ENCODE measurements around the gene SH3PXD2A. TPM values are rescaled to one million over a fixed set of nuclear protein-coding genes. Genes with fewer than 3 reads are reported as not detected.

Gene SH3PXD2A
- total and polyA plus RNA-seq, 9 of the 15 experiments (the other 6 are each of a cell fraction or from before 2014, with no cell fraction given): 0.41 to 9.3 (median 2.5) TPM

DNA sequence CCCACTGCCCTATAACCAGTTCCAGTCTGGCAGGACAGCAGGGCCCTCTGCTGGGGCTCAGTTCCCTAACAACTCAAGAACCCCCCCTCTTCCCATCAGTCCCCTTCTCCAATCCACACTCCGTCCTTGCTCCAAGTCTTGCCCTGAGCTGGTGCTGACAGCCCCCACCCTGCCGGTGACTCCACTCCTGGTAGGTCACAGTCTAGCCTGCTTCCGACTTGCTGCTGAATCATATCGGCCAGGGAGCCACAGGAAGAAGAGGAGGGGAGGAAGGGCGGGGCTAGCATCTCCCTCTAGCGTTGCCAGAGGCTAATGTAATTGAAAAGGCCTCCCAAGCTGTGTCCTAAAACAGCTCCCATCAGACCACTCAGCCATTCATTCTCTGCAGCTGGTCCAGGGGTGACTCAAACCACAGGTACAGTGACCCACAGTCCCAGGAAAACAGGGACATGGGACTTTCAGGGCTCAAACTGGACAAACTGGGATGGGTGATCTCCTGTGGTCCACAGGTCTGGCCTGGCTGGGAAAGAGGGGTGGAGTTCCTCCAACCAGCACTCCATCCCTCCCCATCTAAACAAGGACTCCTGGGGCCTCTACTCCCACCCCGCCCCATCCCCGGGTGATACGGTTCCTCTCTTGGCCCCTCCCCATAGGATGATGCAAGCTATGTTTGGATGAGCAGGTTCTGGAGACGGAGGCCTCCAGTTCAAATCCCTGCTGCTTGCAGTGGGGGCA lies 158.8 kb downstream of the SH3PXD2A start (continued):
- TF ChIP-seq ZNF518B (CRISPR knock-in tag; IDR thresholded peaks at IDR 0.05): no peak
- TF ChIP-seq KDM4B (IDR thresholded peaks at IDR 0.05; ENCODE audit: borderline replicate concordance in 2 of 2, low read depth in 1 of 2): no peak
- TF ChIP-seq POLR2G (IDR thresholded peaks at IDR 0.05; ENCODE audit: low read depth, low read length): no peak
- no peak for TF ChIP-seq KDM2B (CRISPR knock-in tag; IDR thresholded peaks at IDR 0.05)
- 0 out of 2 replicates have a peak, but pooled peaks have one; percentile 24 for TF ChIP-seq MTA3 (IDR thresholded peaks at IDR 0.05; ENCODE audit: borderline replicate concordance)
- TF ChIP-seq DEAF1 (CRISPR knock-in tag; IDR thresholded peaks at IDR 0.05): no peak
- no peak for TF ChIP-seq MCM5 (IDR thresholded peaks at IDR 0.05; ENCODE audit: low read depth)
- no peak for TF ChIP-seq ZBTB11 (CRISPR knock-in tag; IDR thresholded peaks at IDR 0.05)
- TF ChIP-seq BCLAF1 (IDR thresholded peaks at IDR 0.05; ENCODE audit: borderline replicate concordance in 1 of 2, control insufficient read depth in 1 of 2, low read depth in 2 of 2, low read length in 1 of 2): no peak
- TF ChIP-seq RFX5 (IDR thresholded peaks at IDR 0.05; ENCODE audit: low read depth, low read length): no peak
- TF ChIP-seq GABPA (tag; conservative IDR thresholded peaks at IDR 0.05; ENCODE audit: low read depth): peak; percentile 32; the same call in 1 of the 2 replicates
- no peak for TF ChIP-seq ZNF76 (CRISPR knock-in tag; IDR thresholded peaks at IDR 0.05; ENCODE audit: borderline replicate concordance)
- TF ChIP-seq EP300 (IDR thresholded peaks at IDR 0.05; ENCODE audit: low read length): peak; percentile 14; the same call in 1 of the 2 replicates

Data from K562 (cell line).